ENCODE data around the gene HOXC9.

DNA sequence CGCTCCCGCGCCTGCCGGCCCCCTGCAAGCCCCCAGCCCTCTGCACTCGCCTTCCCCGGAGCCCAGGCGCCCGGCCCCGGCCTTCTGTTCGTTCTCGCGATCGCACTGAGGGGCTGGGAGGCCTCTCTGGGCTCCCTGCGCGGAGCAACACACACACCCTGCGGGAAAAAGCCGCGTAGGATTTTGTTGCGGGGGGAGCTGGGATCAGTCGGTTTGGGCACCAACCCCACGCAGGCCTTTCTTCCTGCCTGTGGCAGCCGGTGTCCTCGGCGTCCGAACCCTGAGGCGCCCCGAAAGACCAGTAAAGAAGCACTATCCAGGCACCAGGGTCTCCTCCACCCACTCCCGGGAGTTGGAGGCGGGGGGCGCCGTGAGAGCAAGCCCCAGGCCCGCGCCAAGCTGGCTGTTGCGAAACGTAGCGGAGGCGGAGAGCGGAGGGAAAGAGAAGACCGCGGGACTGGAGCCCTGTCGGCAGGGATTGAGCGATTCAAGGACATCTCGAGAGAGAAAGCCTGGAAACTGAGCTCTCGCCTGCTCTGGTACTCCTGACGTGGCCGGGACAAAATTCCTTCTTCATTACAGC is 31.0 kb downstream of the HOXC9 start:
- no peak for TF ChIP-seq POLR2A (IDR thresholded peaks at IDR 0.05; ENCODE audit: extremely low read depth, insufficient read length)
- TF ChIP-seq, protein P1, sequence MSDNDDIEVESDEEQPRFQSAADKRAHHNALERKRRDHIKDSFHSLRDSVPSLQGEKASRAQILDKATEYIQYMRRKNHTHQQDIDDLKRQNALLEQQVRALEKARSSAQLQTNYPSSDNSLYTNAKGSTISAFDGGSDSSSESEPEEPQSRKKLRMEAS (IDR thresholded peaks at IDR 0.05; ENCODE audit: low read depth, low read length): no peak
- no peak for TF ChIP-seq CTCF (IDR thresholded peaks at IDR 0.05; ENCODE audit: low read depth, low read length)
